Psoas muscle (tissue), 8 donors: ENCODE results near the gene PRM1. TPM values are rescaled to one million over a fixed set of nuclear protein-coding genes. Genes with fewer than 3 reads are reported as not detected.

Experiments used
- ATAC-seq, 4 donors: fragments of 200-7000 bp; cut with Tn5 transposase; one replicate each; pipeline ENCODE4 v1.9.1; 2020; ENCODE audit warnings: moderate library complexity in 3 of 4, mild to moderate bottlenecking in 2 of 4
- DNase-seq, 2 donors: peaks; one replicate each; pipeline ENCODE4 v3.0.0-alpha.2; 2020
- H3K27ac ChIP-seq: fragments of 200-600 bp; one replicate; pipeline ENCODE4 v1.8.0; 2022
- H3K27me3 ChIP-seq, 3 donors: fragments of 200-600 bp in 1 of 3; one replicate each; pipeline versions ENCODE4 v1.6.1 to v1.8.0; 2013 to 2022; ENCODE audit warnings: low read length in 2 of 3, mild to moderate bottlenecking in 2 of 3, moderate library complexity in 1 of 3; ENCODE audit not compliant: insufficient read depth in 3 of 3
- H3K36me3 ChIP-seq, 2 donors: fragments of 200-600 bp in 1 of 2; one replicate each; pipeline versions ENCODE4 v1.6.1 to v1.8.0; 2013 to 2022; ENCODE audit warnings: low read depth in 1 of 2, mild to moderate bottlenecking in 1 of 2, moderate library complexity in 1 of 2; ENCODE audit not compliant: insufficient read depth in 1 of 2
- H3K4me1 ChIP-seq: fragments of 200-600 bp; one replicate; pipeline ENCODE4 v1.8.0; 2022
- H3K4me3 ChIP-seq: fragments of 200-600 bp; one replicate; pipeline ENCODE4 v1.8.0; 2022; ENCODE audit warnings: mild to moderate bottlenecking
- H3K9me3 ChIP-seq: fragments of 200-600 bp; one replicate; pipeline ENCODE4 v1.8.0; 2022
- WGBS, 3 donors: extraction: QIAGEN DNeasy Blood & Tissue Kit; methylation state at CpG; one replicate each; pipeline versions ENCODE4 v1.1.6 to v1.1.7; 2013; 5-methylcytosine and 5-hydroxymethylcytosine counted together
- intact Hi-C, 2 donors: fragments of 100-400 bp; cut with DNase I; formaldehyde crosslinking; loops; one replicate each; pipeline versions ENCODE4 v1.11.0 to v1.14.2; 2022
- polyA plus RNA-seq, 3 donors: library from polyadenylated mRNA; stranded (reverse); fragments of 200-250 nt; gene quantifications; one replicate each; pipeline ENCODE4 v1.2.3, GENCODE V29; 2013
- total RNA-seq, 4 donors: library from RNA; stranded (reverse); fragmentation: NEBNext Ultra II Directional in 2 of 4; extraction: Animal tissue kit (Norgen Biotek cat#: 25700) in 2 of 4; gene quantifications; one replicate each; pipeline versions ENCODE4 v1.2.1 to v1.2.4, GENCODE V29; 2021 to 2023
- TF ChIP-seq, protein P1 (sequence below): fragments of 200-600 bp; IDR thresholded peaks from one replicate; pipeline ENCODE4 v1.8.0; 2022; ENCODE audit warnings: antibody characterized with exemption
- donor health status: healthy with polysubstance abuse.
- donor health status: DM: no; HTN: no; CAD: no; lungs with moderate emphysema.
- donor health status: Bipolar disorder and iron deficiency.
- donor health status: healthy.
- donor health status: DM: yes; HTN: yes; CAD: no.
- donor health status: DM: no; HTN: no; CAD: no.
- donor health status: DM: no; HTN: no; CAD: no.
- donor health status: DM: yes; HTN: yes; CAD: no.

The PRM1 gene
- total and polyA plus RNA-seq, 7 donors, result not detected

DNA sequence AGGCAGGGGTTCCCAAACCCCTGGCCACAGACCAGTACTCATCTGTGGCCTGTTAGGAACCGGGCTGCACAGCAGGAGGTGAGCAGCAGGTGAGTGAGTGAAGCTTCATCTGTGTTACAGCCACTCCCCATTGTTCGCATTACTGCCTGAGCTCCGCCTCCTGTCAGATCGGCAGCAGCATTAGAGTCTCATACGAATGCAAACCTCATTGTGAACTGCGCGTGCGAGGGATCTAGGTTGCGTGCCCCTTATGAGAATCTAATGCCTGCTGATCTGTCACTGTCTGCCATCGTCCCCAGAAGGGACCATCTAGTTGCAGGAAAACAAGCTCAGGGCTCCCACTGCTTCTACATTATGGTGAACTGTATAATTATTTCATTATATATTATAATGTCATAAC is 39.0 kb upstream of the PRM1 start:
- WGBS, 3 donors, result 78 to 80% (median 79%) methylated on average over 10 of the region's 10 CpGs
- H3K4me3 ChIP-seq, result no peak overlapping the region
- ATAC-seq (no peak), DNase-seq (no peak)
- H3K36me3 ChIP-seq, result no peaks in the 10 kb centered on the region
- peaks cover 0 to 8% (median 0%) of the 10 kb centered on the region in 3 donors for H3K27me3 ChIP-seq
- no peaks in the 10 kb centered on the region for H3K9me3 ChIP-seq
- H3K4me1 ChIP-seq, result no peaks in the 10 kb centered on the region
- no peak overlapping the region for H3K27ac ChIP-seq
- TF ChIP-seq, protein P1, sequence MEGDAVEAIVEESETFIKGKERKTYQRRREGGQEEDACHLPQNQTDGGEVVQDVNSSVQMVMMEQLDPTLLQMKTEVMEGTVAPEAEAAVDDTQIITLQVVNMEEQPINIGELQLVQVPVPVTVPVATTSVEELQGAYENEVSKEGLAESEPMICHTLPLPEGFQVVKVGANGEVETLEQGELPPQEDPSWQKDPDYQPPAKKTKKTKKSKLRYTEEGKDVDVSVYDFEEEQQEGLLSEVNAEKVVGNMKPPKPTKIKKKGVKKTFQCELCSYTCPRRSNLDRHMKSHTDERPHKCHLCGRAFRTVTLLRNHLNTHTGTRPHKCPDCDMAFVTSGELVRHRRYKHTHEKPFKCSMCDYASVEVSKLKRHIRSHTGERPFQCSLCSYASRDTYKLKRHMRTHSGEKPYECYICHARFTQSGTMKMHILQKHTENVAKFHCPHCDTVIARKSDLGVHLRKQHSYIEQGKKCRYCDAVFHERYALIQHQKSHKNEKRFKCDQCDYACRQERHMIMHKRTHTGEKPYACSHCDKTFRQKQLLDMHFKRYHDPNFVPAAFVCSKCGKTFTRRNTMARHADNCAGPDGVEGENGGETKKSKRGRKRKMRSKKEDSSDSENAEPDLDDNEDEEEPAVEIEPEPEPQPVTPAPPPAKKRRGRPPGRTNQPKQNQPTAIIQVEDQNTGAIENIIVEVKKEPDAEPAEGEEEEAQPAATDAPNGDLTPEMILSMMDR, result no peak
- intact Hi-C loops, result no loop called here

DNA sequence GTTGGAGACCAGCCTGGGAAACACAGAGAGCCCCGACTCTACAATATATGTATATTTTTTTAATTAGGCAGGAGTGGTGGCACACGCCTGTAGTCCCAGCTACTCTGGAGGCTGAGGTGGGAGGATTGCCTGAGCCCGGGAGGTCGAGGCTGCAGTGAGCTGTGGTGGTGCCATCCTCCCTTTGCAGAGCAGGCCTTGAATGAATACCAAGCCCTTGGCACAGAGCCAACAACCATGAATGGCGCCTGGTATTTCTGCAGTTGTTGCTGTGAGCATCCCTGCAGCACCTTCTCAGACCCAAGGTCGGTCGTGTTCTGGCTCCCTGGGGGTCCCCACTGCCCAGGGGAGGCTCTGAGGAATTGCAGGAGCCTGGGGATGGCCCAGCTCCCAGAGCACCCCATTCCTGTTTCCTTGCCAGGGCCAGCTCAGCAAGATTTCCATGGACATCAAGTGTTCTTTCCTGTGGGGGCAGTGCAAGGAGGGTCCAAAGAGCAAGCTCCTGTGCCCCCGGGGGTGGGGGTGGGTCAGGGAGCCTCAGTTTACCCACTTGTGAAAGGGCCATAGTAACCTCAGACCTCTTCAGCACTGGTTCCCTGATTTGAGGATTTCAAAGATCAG is 38.5 kb upstream of the PRM1 start:
- H3K4me1 ChIP-seq, result no peaks in the 10 kb centered on the region
- no peak for DNase-seq
- H3K36me3 ChIP-seq, result no peaks in the 10 kb centered on the region
- H3K27ac ChIP-seq, result no peak overlapping the region
- no peaks in the 10 kb centered on the region for H3K9me3 ChIP-seq
- intact Hi-C loops, result no loop called here
- ATAC-seq, result no peak
- H3K4me3 ChIP-seq, result no peak overlapping the region
- peaks cover 0 to 8% (median 0%) of the 10 kb centered on the region in 3 donors for H3K27me3 ChIP-seq
- TF ChIP-seq, protein P1, result no peak
- WGBS, 3 donors, result 49 to 52% (median 52%) methylated on average over 8 of the region's 8 CpGs

GRCh38 chr16:11318817-11319216 is 37.7 kb upstream of the PRM1 start:
- Histone ChIP-seq H3K36me3 (no peaks in the 10 kb centered on the region), H3K27ac (no peak overlapping the region), H3K27me3 (peaks cover 0 to 8% (median 0%) of the 10 kb centered on the region in 3 donors), H3K4me1 (no peaks in the 10 kb centered on the region), H3K4me3 (no peak overlapping the region), H3K9me3 (no peaks in the 10 kb centered on the region)
- ATAC-seq (no peak), DNase-seq (no peak)
- intact Hi-C loops, result no loop called here
- TF ChIP-seq, protein P1, result no peak
- 82 to 89% (median 88%) methylated on average over 8 of the region's 8 CpGs for WGBS, 3 donors

- DNase-seq, result no peak
- Histone ChIP-seq H3K4me3 (no peak overlapping the region), H3K27me3 (peaks cover 0 to 8% (median 0%) of the 10 kb centered on the region in 3 donors), H3K9me3 (no peaks in the 10 kb centered on the region), H3K4me1 (no peaks in the 10 kb centered on the region), H3K36me3 (no peaks in the 10 kb centered on the region), H3K27ac (no peak overlapping the region)
- ATAC-seq, result no peak
- intact Hi-C loops, result no loop called here
- 58 to 65% (median 64%) methylated on average over 23 of the region's 23 CpGs for WGBS, 3 donors
- TF ChIP-seq, protein P1, result no peak
Observed at GRCh38 chr16:11316331-11317015, 35.3 kb upstream of the PRM1 start.
